Sciatic nerve (tissue), 2 donors: ENCODE measurements around the gene MIA2. TPM values are rescaled to one million over a fixed set of nuclear protein-coding genes. Genes with fewer than 3 reads are reported as not detected.
"Not testable (repeated sequence)": the region's sequence is repeated elsewhere in the genome, so short reads cannot be mapped to it uniquely, and the experiment has no call there.

Experiments used
- ATAC-seq: fragments of 200-7000 bp; cut with Tn5 transposase; one replicate; pipeline ENCODE4 v1.9.1; 2020; ENCODE audit warnings: mild to moderate bottlenecking, moderate library complexity
- DNase-seq: peaks from one replicate; pipeline ENCODE4 v3.0.0-alpha.2; 2020; ENCODE audit warnings: low spot score
- intact Hi-C: fragments of 100-400 bp; cut with DNase I; formaldehyde crosslinking; loops from one replicate; pipeline ENCODE4 v1.14.2; 2022
- total RNA-seq: library from RNA; stranded (reverse); fragmentation: NEBNext Ultra II Directional; extraction: Animal tissue kit (Norgen Biotek cat#: 25700); gene quantifications from one replicate; pipeline ENCODE4 v1.2.1, GENCODE V29; 2021
- donor health status: DM: no; HTN: no; CAD: no.
- donor health status: DM: no; HTN: no; CAD: no.

Gene MIA2, protein sequence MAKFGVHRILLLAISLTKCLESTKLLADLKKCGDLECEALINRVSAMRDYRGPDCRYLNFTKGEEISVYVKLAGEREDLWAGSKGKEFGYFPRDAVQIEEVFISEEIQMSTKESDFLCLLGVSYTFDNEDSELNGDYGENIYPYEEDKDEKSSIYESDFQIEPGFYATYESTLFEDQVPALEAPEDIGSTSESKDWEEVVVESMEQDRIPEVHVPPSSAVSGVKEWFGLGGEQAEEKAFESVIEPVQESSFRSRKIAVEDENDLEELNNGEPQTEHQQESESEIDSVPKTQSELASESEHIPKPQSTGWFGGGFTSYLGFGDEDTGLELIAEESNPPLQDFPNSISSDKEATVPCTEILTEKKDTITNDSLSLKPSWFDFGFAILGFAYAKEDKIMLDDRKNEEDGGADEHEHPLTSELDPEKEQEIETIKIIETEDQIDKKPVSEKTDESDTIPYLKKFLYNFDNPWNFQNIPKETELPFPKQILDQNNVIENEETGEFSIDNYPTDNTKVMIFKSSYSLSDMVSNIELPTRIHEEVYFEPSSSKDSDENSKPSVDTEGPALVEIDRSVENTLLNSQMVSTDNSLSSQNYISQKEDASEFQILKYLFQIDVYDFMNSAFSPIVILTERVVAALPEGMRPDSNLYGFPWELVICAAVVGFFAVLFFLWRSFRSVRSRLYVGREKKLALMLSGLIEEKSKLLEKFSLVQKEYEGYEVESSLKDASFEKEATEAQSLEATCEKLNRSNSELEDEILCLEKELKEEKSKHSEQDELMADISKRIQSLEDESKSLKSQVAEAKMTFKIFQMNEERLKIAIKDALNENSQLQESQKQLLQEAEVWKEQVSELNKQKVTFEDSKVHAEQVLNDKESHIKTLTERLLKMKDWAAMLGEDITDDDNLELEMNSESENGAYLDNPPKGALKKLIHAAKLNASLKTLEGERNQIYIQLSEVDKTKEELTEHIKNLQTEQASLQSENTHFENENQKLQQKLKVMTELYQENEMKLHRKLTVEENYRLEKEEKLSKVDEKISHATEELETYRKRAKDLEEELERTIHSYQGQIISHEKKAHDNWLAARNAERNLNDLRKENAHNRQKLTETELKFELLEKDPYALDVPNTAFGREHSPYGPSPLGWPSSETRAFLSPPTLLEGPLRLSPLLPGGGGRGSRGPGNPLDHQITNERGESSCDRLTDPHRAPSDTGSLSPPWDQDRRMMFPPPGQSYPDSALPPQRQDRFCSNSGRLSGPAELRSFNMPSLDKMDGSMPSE (N-terminal part only)
- 23.0 TPM for total RNA-seq

- DNase-seq: no peak
- ATAC-seq: no peak
- intact Hi-C loops: no loop called here
These were observed at the start of gene MIA2 for GRCh38 chr14:39233680-39234326. MIA2 (plus strand) TSS chr14:39233915; CDS start chr14:39234115, 200 bp downstream.

- intact Hi-C loops: no loop called here
- no peak for DNase-seq
- ATAC-seq: no peak
These were observed 49.0 kb upstream of the MIA2 start for GRCh38 chr14:39184628-39185255.

DNA sequence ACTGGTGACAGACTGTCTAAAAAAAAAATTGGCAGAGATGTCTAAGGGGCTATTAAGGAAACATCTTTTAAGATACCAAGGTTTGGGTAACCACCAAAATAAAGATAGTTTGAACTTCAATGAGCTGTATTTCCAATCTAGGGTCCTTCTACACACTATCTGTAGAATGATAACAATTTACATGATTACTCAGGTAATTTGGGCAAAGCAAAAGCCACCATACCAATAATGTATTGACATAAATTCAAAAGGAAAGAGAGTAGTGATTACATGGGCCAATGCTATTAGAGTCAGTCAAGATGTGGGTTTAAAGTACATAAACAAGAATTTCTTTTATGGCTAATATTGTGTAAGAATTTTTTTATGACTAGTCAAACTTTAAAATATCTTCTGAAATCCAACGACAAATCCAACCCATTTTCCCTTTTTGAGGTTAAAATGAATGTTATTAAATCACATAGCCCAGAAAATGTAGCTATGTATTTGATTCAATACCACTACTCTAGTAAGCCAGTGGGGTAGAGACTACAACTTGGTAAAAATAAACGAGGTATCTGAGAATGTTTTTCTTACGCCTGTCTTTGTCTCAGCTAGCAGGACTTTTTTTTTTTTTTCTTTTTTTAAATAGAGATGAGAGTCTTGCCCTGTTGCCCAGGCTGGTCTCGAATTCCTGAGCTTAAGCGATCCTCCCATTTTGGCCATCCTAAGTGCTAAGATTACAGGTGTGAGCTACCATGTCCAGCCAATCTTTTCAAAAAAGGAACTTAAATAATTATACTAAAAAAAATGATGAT is 48.3 kb upstream of the MIA2 start:
- DNase-seq (no peak), ATAC-seq (no peak)
- intact Hi-C loops: no loop called here

DNA sequence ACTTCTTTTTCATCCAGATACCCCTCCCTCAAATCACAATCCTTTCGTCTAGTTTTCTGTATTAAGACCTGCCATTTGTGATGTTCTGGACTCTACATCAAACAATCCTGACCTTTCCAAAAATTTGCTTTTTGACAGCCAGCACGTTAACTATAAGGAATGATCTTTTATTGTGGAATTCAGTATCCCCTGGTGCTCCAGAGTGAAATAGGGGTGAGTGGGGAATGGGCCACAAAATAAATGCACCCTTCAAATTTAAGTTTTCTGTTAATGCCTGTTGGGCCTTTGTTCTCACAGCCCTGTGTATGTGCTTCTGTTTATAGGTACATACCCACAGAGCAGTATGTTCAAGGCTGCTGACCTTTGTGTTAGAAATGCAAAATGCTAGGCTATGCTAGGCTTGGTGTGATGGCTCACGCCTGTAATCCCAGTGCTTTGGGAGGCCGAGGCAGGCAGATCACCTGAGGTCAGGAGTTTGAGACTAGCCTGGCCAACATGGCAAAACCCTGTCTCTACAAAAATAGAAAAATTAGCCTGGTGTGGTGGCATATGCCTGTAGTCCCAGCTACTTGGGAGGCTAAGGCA is 46.7 kb upstream of the MIA2 start:
- DNase-seq (no peak), ATAC-seq (no peak)
- intact Hi-C loops: no loop called here

- ATAC-seq (no peak), DNase-seq (no peak)
- intact Hi-C loops: no loop called here
These were observed 29.8 kb upstream of the MIA2 start for GRCh38 chr14:39203659-39204606.

DNA sequence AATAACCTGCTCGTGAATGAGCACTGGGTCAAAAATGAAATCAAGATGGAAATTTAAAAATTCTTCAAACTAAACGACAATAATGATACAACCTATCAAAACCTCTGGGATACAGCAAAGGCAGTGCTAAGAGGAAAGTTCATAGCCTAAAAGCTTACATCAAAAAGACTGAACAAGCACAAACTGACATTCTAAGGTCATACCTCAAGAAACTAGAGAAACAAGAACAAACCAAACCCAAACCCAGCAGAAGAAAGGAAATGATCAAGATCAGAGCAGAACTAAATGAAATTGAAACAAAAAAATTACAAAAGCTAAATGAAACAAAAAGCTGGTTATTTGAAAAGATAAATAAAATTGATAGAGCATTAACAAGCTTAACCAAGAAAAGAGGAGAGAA is 26.3 kb upstream of the MIA2 start:
- ATAC-seq, intact Hi-C loops, DNase-seq: not testable (repeated sequence)

DNA sequence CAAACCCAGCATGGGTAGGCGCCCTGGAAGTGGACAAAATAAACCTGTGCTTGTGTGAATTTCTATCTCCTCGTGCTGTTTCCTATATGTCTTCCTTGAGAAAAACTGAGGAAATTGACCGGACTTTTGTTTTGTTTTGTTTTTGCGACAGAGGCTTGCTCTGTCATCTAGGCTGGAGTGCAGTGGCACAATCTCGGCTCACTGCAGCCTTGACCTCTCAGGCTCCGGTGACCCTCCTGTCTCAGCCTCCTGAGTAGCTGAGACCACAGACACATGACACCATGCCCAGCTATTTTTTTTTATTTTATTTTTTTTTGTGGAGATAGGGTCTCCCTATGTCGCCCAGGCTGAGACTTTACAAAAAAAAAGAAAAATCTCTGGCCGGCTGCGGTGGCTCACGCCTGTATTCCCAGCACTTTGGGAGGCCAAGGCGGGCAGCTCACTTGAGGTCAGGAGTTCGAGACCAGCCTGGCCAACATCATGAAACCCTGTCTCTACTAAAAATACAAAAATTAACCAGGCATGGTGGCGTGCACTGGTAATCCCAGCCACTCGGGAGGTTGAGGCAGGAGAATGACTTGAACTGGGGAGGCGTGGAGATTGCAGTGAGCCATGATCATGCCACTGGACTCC is 22.5 kb upstream of the MIA2 start:
- DNase-seq: no peak
- intact Hi-C loops: no loop called here
- ATAC-seq: no peak

DNA sequence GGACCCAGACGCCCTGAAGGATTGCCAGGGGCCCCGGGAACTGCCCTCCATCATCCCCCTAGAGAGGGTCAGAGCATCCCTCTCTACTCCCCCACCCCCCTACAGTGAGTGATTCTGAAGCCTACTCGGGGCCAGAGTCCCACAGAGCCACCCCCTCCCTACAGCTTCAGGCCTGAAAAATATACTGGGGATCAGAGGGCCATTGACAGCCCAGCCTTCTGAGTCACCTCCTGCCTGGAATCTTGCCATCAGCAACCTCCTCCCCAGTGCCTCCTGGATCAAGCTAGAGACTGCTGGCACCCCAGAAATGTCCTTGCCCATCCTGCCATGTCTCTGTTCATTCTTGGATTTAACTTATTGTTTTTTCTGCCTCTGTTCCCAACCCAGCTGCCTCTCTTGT is 21.7 kb upstream of the MIA2 start:
- DNase-seq (no peak), ATAC-seq (no peak)
- intact Hi-C loops: no loop called here

DNA sequence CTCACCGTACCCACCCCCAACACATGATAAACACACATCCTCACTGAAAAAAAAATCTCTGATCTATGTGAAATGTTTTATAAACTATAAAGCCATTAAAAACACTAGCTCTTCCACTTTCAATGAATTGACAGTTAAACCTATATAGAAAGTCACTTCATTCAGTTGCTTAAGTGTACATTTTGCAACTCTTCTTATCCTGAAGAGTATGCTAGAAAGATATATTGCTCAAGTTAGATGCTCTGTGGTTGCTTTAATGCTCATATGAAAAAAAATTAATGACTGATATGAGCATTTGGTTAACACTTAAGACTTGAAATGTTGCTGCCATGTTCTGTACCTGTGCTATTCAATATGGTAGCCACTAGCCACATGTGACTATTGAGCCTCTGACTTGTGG is 21.0 kb upstream of the MIA2 start:
- DNase-seq (no peak), ATAC-seq (no peak)
- intact Hi-C loops: no loop called here

DNA sequence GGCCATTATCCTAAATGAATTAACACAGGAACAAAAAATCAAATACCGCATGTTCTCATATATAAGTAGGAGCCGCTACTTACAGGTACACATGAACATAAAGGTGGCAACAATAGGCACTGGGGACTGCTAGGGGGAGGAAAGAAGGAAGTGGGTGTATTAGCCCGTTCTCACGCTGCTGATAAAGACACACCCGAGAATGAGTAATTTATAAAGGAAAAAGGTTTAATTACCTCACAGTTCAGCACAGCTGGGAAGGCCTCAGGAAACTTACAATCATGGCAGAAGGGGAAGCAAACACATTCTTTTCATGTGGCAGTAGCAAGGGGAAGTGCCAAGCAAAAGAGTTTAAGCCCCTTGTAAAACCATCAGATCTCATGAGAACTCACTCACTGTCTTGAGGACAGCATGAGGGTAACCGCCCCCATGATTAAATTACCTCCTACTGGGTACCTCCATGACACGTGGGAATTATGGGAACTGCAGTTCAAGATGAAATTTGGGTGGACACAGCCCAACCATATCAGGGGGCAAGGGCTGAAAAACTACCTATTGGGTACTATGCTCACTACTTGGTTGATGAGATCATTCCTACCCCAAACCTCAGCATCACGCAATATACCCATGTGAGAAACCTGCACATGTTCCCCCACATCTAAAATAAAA is 16.4 kb upstream of the MIA2 start:
- ATAC-seq (no peak), DNase-seq (no peak)
- intact Hi-C loops: no loop called here

- intact Hi-C loops: no loop called here
- DNase-seq: no peak
- ATAC-seq: no peak
These were observed 15.4 kb upstream of the MIA2 start for GRCh38 chr14:39218171-39218769.

DNA sequence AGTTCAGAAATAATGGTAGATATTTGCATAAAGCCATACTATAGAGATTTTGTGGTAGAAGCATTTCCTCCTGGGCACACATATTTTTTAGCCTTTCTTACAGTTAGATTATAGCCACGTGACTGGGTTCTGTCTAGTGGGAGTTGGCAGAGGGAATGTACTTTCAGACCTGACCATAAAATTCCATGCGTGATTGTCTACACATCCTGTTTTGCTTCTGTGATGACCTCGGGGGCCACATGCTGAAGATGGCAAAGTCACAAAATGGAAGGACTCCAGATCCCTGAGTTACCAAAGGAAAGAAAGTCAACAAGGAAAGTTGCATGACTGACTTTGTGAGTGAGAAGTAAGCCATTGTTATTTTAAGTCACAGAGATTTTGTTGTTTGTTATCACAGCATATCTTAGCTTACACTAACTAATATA is 14.6 kb upstream of the MIA2 start:
- intact Hi-C loops: no loop called here
- DNase-seq: no peak
- no peak for ATAC-seq

DNA sequence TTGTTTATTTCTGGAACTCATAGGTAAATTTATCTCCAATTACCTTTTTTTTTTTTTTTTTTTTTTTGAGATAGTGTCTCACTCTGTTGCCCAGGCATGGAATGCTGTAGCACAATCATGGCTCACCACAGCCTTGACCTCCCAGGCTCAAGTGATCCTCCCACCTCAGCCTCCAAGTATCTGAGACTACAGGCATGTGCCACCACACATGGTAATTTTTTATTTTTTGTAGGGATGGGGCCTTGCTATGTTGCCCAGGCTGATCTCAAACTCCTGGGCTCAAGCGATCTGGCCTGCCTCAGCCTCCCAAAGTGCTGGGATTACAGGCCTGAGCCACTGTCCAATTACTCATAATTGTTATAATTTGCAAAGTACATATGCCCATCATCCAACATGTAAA is 13.2 kb upstream of the MIA2 start:
- DNase-seq, ATAC-seq, intact Hi-C loops: not testable (repeated sequence)

DNA sequence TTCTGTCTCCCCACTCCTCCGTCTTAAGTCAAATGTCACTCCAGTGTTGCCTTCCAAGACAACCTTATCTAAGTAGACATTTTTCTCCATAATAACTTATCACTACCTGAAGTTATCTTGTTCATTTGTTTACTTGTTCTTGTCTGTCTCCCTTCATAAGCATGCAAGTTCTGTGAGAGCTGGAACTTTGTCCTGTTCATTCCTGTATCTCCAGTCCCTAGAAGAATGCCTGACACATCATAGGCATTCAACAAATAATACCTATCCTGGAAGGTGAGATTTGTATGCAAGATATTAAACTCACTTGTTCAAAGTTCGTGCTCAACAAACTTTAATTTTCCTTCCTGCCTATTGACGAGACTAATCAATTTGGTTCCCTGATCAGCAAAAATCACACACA is 5.7 kb upstream of the MIA2 start:
- intact Hi-C loops: no loop called here
- DNase-seq (no peak), ATAC-seq (no peak)
